Measurements from ENCODE around the gene CFAP141. TPM values are rescaled to one million over a fixed set of nuclear protein-coding genes. Genes with fewer than 3 reads are reported as not detected.

Gene CFAP141
- total and polyA plus RNA-seq, 2 of the 13 experiments (the other 11 are each of a cell fraction or from before 2014, with no cell fraction given), result not detected

DNA sequence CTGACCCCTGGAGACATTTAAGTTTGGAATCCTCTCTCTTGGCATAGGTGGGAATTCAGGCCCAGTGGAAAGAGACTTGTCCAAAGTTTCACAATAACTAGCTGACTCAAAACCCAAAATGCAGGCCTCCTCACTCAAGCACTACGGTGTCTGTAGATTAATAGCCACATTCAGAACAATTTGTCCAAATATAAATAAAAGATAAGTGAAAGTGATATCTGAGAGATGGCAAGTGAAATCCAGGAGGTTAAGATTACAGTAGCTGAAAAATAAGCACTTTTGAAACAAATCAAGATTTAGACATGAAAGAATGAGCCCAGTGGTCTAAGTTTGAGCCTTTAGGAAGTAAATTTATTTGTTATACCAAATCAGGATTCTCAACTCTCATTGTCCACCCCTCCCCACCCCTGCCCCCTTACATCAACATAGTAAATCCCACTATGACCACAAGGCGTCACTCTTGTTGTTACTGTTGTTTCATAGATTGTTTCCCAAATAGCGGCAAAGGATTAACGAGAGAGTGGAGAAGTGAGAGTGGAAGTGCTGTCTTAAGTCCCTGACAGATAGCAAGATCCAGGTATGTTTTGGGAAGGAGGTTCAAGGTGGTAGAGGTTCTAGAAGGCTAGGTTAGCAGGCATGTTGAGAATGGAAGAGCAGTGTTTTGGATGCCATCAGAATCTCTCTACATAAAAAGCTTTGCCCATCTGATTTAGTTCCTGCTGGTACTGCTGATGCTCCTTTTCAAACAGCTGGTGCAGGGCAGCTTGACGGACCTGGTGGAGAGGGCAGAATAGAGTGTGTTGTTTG, 7.2 kb downstream of the CFAP141 start:
- ATAC-seq (peak; percentile 75), DNase-seq (ENCODE audit: low spot score) (peak; percentile 71), FAIRE-seq (peak; percentile 39)
- H3K9ac ChIP-seq (ENCODE audit: insufficient read depth, low read depth, low read length), result peak overlapping the region; percentile 38; the same call in 1 of the 2 replicates
- intact Hi-C loops (cut with micrococcal nuclease; ENCODE audit: unreplicated experiment), result loop anchor here (1.0 to 10.0 kb wide), 2 partner anchors 73 to 136 kb away; partner anchors contain the start of gene HAX1
- H3K4me1 ChIP-seq (ENCODE audit: insufficient read depth, low read length), result peaks cover 46% of the 10 kb centered on the region
- H3K27me3 ChIP-seq (ENCODE audit: control insufficient read depth in 1 of 2, insufficient read depth in 2 of 2, low read length in 2 of 2), result peaks cover 0 to 8% of the 10 kb centered on the region in 2 experiments; a peak in 3 of 5 replicates
- BruUV-seq (replicated peaks), result no TSS peak
- peak overlapping the region in 2 of 3 experiments; percentile 51 to 56; a peak in 3 of 6 replicates for H3K4me3 ChIP-seq (replicated peaks in 1 of 3; ENCODE audit: insufficient read depth in 1 of 3, low read depth in 2 of 3, low read length in 3 of 3)
- peak overlapping the region; percentile 86 for H2AFZ ChIP-seq (ENCODE audit: low read length)
- H3K4me2 ChIP-seq (ENCODE audit: low read depth, low read length), result peak overlapping the region; percentile 85
- no peaks in the 10 kb centered on the region for H3K36me3 ChIP-seq (replicated peaks in 1 of 2; ENCODE audit: control insufficient read depth in 1 of 2, insufficient read depth in 2 of 2, low read length in 2 of 2)
- 3% methylated on average over 5 of the region's 5 CpGs for WGBS (ENCODE audit: low lambda C conversion rate)
- no peaks in the 10 kb centered on the region for H3K79me2 ChIP-seq (ENCODE audit: insufficient read depth, low read length)
- CTCF ChIA-PET (ENCODE audit: low intra/inter-chr PET ratio, low total read pairs), result interaction anchor here (1.0 to 3.2 kb wide), 4 partner anchors 13 to 146 kb away, joined by 3 to 43 read pairs (median 4); partner anchors contain the start of gene HAX1
- no peaks in the 10 kb centered on the region for H3K9me3 ChIP-seq (ENCODE audit: low read length)
- in situ Hi-C loops (cut with HindIII; ENCODE audit: extremely low pct_ligation_motif_present, low pct_unique_long_range_greater_than_20kb), result no loop called here
- POLR2A ChIA-PET, result interaction anchor here (1.0 to 2.0 kb wide), 9 partner anchors 10 to 136 kb away, joined by 3 to 9 read pairs (median 5); partner anchors contain the start of genes HAX1 and UBAP2L
- H4K20me1 ChIP-seq (ENCODE audit: insufficient read depth, low read length), result no peaks in the 10 kb centered on the region
- H3K27ac ChIP-seq (ENCODE audit: extremely low read length, insufficient read depth, low read length), result peak overlapping the region; percentile 43
- TF ChIP-seq PHF21A (CRISPR knock-in tag; IDR thresholded peaks at IDR 0.05) (no peak), REXO4 (CRISPR knock-in tag; IDR thresholded peaks at IDR 0.05; ENCODE audit: borderline replicate concordance) (no peak), ZSCAN25 (CRISPR knock-in tag; IDR thresholded peaks at IDR 0.05) (peak; percentile 24; the same call in 1 of the 2 replicates), SUZ12 (IDR thresholded peaks at IDR 0.05; ENCODE audit: low read depth, low read length) (no peak), ZNF234 (CRISPR knock-in tag; conservative IDR thresholded peaks at IDR 0.05) (no peak), NFKB2 (CRISPR knock-in tag; IDR thresholded peaks at IDR 0.05; ENCODE audit: borderline replicate concordance) (no peak), MTF2 (CRISPR knock-in tag; IDR thresholded peaks at IDR 0.05; ENCODE audit: borderline replicate concordance) (no peak), ZBTB7B (CRISPR knock-in tag; IDR thresholded peaks at IDR 0.05) (no peak)
- TF ChIP-seq, protein P1, sequence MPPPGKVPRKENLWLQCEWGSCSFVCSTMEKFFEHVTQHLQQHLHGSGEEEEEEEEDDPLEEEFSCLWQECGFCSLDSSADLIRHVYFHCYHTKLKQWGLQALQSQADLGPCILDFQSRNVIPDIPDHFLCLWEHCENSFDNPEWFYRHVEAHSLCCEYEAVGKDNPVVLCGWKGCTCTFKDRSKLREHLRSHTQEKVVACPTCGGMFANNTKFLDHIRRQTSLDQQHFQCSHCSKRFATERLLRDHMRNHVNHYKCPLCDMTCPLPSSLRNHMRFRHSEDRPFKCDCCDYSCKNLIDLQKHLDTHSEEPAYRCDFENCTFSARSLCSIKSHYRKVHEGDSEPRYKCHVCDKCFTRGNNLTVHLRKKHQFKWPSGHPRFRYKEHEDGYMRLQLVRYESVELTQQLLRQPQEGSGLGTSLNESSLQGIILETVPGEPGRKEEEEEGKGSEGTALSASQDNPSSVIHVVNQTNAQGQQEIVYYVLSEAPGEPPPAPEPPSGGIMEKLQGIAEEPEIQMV (CRISPR knock-in tag; IDR thresholded peaks at IDR 0.05; ENCODE audit: low read depth), result no peak
- TF ChIP-seq, protein P2, sequence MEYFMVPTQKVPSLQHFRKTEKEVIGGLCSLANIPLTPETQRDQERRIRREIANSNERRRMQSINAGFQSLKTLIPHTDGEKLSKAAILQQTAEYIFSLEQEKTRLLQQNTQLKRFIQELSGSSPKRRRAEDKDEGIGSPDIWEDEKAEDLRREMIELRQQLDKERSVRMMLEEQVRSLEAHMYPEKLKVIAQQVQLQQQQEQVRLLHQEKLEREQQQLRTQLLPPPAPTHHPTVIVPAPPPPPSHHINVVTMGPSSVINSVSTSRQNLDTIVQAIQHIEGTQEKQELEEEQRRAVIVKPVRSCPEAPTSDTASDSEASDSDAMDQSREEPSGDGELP (IDR thresholded peaks at IDR 0.05; ENCODE audit: borderline replicate concordance, low read depth), result peak; percentile 32; the same call in 1 of the 2 replicates
- TF ChIP-seq, protein P3, sequence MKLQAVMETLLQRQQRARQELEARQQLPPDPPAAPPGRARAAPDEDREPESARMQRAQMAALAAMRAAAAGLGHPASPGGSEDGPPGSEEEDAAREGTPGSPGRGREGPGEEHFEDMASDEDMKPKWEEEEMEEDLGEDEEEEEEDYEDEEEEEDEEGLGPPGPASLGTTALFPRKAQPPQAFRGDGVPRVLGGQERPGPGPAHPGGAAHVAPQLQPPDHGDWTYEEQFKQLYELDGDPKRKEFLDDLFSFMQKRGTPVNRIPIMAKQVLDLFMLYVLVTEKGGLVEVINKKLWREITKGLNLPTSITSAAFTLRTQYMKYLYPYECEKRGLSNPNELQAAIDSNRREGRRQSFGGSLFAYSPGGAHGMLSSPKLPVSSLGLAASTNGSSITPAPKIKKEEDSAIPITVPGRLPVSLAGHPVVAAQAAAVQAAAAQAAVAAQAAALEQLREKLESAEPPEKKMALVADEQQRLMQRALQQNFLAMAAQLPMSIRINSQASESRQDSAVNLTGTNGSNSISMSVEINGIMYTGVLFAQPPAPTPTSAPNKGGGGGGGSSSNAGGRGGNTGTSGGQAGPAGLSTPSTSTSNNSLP (IDR thresholded peaks at IDR 0.05; ENCODE audit: low read depth, low read length), result 0 out of 2 replicates have a peak, but pooled peaks have one; percentile 9
- TF ChIP-seq, protein P4, sequence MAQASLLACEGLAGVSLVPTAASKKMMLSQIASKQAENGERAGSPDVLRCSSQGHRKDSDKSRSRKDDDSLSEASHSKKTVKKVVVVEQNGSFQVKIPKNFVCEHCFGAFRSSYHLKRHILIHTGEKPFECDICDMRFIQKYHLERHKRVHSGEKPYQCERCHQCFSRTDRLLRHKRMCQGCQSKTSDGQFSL (CRISPR knock-in tag; IDR thresholded peaks at IDR 0.05), result no peak
- TF ChIP-seq, protein P5, sequence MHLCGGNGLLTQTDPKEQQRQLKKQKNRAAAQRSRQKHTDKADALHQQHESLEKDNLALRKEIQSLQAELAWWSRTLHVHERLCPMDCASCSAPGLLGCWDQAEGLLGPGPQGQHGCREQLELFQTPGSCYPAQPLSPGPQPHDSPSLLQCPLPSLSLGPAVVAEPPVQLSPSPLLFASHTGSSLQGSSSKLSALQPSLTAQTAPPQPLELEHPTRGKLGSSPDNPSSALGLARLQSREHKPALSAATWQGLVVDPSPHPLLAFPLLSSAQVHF (CRISPR knock-in tag; IDR thresholded peaks at IDR 0.05), result no peak

Measured in HepG2 (cell line).